ENCODE measurements around the gene TMEM169. TPM values are rescaled to one million over a fixed set of nuclear protein-coding genes. Genes with fewer than 3 reads are reported as not detected.

Gene TMEM169
- polyA plus RNA-seq, 2 of the 4 experiments (the other 2 are of a cell fraction): 0.54 to 0.81 TPM

DNA sequence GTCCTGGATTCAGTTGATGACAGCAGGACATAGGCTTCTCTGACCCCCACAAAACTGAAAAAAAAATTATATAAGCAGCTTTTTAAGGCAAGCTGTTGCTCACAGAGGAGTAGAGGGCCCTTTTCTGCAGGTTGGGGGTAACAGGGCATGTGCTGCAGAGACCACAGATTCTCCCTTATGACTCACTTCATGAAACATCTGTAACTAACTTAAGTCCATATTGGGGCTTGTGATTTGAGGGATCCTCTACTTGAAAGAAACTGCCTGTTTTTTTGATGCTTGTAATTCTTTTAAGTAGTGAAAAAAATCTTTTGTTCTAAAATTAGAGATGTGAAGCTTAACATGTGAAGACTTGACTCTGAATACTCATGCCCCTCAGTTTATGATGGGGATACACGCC, 60.8 kb downstream of the TMEM169 start:
- ChIA-PET POLR2A (no interaction called here), CTCF (interaction anchor here (1.5 to 1.6 kb wide), 2 partner anchors 30 to 33 kb away, joined by 3 read pairs; partner anchors contain the start of gene XRCC5)
- Histone ChIP-seq H3K9me3 (no peaks in the 10 kb centered on the region), H3K4me1 (no peaks in the 10 kb centered on the region), H3K27ac (no peak overlapping the region), H3K4me3 (no peak overlapping the region), H3K4me2 (no peak overlapping the region)
- 96% methylated on average over 1 of the region's 1 CpG for WGBS (ENCODE audit: missing lambda C conversion rate)
- TF ChIP-seq POLR2AphosphoS2 (conservative IDR thresholded peaks at IDR 0.05; ENCODE audit: low read length) (no peak), ZSCAN20 (CRISPR knock-in tag; IDR thresholded peaks at IDR 0.05) (no peak), RARB (CRISPR knock-in tag; IDR thresholded peaks at IDR 0.05) (no peak)
- TF ChIP-seq, protein P1, sequence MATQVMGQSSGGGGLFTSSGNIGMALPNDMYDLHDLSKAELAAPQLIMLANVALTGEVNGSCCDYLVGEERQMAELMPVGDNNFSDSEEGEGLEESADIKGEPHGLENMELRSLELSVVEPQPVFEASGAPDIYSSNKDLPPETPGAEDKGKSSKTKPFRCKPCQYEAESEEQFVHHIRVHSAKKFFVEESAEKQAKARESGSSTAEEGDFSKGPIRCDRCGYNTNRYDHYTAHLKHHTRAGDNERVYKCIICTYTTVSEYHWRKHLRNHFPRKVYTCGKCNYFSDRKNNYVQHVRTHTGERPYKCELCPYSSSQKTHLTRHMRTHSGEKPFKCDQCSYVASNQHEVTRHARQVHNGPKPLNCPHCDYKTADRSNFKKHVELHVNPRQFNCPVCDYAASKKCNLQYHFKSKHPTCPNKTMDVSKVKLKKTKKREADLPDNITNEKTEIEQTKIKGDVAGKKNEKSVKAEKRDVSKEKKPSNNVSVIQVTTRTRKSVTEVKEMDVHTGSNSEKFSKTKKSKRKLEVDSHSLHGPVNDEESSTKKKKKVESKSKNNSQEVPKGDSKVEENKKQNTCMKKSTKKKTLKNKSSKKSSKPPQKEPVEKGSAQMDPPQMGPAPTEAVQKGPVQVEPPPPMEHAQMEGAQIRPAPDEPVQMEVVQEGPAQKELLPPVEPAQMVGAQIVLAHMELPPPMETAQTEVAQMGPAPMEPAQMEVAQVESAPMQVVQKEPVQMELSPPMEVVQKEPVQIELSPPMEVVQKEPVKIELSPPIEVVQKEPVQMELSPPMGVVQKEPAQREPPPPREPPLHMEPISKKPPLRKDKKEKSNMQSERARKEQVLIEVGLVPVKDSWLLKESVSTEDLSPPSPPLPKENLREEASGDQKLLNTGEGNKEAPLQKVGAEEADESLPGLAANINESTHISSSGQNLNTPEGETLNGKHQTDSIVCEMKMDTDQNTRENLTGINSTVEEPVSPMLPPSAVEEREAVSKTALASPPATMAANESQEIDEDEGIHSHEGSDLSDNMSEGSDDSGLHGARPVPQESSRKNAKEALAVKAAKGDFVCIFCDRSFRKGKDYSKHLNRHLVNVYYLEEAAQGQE (IDR thresholded peaks at IDR 0.05): no peak
- no peak for DNase-seq (ENCODE audit: low read depth in 1 of 2, low spot score in 1 of 2)
- ATAC-seq: no peak
- no peak for FAIRE-seq

DNA sequence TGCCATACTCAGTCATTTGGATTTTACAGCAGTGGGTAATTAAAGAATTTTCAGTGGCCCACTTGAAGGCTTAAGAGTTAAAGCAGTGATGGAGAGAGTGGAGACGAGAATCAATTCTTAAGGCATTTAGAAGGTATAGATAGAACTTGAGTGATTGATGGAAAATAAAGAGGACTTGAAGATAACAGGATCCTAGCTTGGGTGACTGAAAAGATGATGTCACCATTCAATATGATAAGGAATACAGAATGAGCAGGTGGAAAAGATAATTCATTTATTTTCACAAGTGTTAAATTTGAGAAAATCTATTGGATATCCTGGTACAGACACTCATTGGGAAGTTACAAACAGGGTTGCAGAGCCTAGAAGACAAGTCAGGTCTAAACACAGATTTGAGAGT, 62.7 kb downstream of the TMEM169 start:
- Histone ChIP-seq H3K4me1 (peaks cover 7% of the 10 kb centered on the region; the same call in 2 of the 3 replicates), H3K27ac (no peak overlapping the region), H3K4me2 (no peak overlapping the region), H3K4me3 (no peak overlapping the region), H3K9me3 (no peaks in the 10 kb centered on the region)
- CTCF ChIA-PET: interaction anchor here (1.1 to 1.2 kb wide), 2 partner anchors 22 to 35 kb away, joined by 3 to 4 read pairs; partner anchors contain the start of gene XRCC5
- FAIRE-seq (no peak), DNase-seq (ENCODE audit: low read depth in 1 of 2, low spot score in 1 of 2) (no peak), ATAC-seq (no peak)
- TF ChIP-seq MAZ (IDR thresholded peaks at IDR 0.05; ENCODE audit: borderline replicate concordance, low read depth, low read length) (no peak), FOXS1 (CRISPR knock-in tag; IDR thresholded peaks at IDR 0.05) (no peak), RNF2 (IDR thresholded peaks at IDR 0.05; ENCODE audit: borderline replicate concordance, low read depth) (no peak), HOXA7 (CRISPR knock-in tag; IDR thresholded peaks at IDR 0.05) (no peak), EP300 (IDR thresholded peaks at IDR 0.05) (no peak), POLR2AphosphoS2 (conservative IDR thresholded peaks at IDR 0.05; ENCODE audit: low read length) (no peak), ZFP36 (IDR thresholded peaks at IDR 0.05; ENCODE audit: borderline replicate concordance, partially characterized antibody) (no peak), CBX2 (IDR thresholded peaks at IDR 0.05; ENCODE audit: borderline replicate concordance, low read depth) (no peak), SREBF2 (IDR thresholded peaks at IDR 0.05) (no peak), HEYL (CRISPR knock-in tag; IDR thresholded peaks at IDR 0.05) (no peak), POLR2A (IDR thresholded peaks at IDR 0.05; ENCODE audit: low read length) (no peak)
- TF ChIP-seq, protein P2, sequence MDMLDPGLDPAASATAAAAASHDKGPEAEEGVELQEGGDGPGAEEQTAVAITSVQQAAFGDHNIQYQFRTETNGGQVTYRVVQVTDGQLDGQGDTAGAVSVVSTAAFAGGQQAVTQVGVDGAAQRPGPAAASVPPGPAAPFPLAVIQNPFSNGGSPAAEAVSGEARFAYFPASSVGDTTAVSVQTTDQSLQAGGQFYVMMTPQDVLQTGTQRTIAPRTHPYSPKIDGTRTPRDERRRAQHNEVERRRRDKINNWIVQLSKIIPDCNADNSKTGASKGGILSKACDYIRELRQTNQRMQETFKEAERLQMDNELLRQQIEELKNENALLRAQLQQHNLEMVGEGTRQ (IDR thresholded peaks at IDR 0.05): no peak
- POLR2A ChIA-PET: no interaction called here
- 94% methylated on average over 1 of the region's 1 CpG for WGBS (ENCODE audit: missing lambda C conversion rate)

DNA sequence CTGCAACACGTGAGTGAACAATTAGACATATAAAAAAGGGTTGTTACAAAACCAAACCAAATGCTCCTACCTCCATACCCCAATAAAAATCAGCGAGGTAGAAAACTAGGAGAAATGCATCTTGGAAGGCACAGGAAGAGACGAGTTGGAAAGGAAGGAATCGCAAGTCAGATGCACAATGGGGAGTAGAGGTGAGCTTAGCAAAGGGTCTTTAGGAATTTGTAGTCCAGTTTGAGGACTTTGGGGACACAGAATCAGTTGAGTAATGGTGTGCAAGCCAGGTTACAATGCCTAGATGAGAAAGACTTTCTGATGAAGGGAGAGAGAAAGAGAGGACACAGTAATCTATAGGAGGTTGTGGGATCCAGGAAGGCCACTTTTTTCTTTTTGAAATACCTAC, 63.1 kb downstream of the TMEM169 start:
- Histone ChIP-seq H3K4me1 (peaks cover 12% of the 10 kb centered on the region; the same call in 2 of the 3 replicates), H3K4me3 (no peak overlapping the region), H3K9me3 (no peaks in the 10 kb centered on the region), H3K27ac (no peak overlapping the region), H3K4me2 (no peak overlapping the region)
- WGBS (ENCODE audit: missing lambda C conversion rate): 96% methylated on average over 4 of the region's 4 CpGs
- FAIRE-seq (no peak), ATAC-seq (no peak), DNase-seq (ENCODE audit: low read depth in 1 of 2, low spot score in 1 of 2) (no peak)
- TF ChIP-seq SREBF2 (IDR thresholded peaks at IDR 0.05): no peak
- TF ChIP-seq RNF2 (IDR thresholded peaks at IDR 0.05; ENCODE audit: borderline replicate concordance, low read depth): no peak
- TF ChIP-seq JUNB (IDR thresholded peaks at IDR 0.05): no peak
- no peak for TF ChIP-seq FOXS1 (CRISPR knock-in tag; IDR thresholded peaks at IDR 0.05)
- no peak for TF ChIP-seq ZC3H11A (IDR thresholded peaks at IDR 0.05)
- TF ChIP-seq, protein P3, sequence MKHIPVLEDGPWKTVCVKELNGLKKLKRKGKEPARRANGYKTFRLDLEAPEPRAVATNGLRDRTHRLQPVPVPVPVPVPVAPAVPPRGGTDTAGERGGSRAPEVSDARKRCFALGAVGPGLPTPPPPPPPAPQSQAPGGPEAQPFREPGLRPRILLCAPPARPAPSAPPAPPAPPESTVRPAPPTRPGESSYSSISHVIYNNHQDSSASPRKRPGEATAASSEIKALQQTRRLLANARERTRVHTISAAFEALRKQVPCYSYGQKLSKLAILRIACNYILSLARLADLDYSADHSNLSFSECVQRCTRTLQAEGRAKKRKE (CRISPR knock-in tag; IDR thresholded peaks at IDR 0.05; ENCODE audit: low read depth): no peak
- TF ChIP-seq, protein P1 (IDR thresholded peaks at IDR 0.05): no peak
- ChIA-PET POLR2A (no interaction called here), CTCF (interaction anchor here (1.1 to 1.2 kb wide), 2 partner anchors 22 to 36 kb away, joined by 3 to 4 read pairs; partner anchors contain the start of gene XRCC5)
